K562 (cell line): Measurements from ENCODE around the gene ODAPH. TPM values are rescaled to one million over a fixed set of nuclear protein-coding genes. Genes with fewer than 3 reads are reported as not detected.
A peak's percentile ranks its signal among the peaks of the same experiment; 100 is the strongest.

Source experiments
- BMI1 ChIP-seq: fragments of 150-350 bp; IDR thresholded peaks from 2 replicates; pipeline ENCODE4 v1.6.1; 2014; ENCODE audit warnings: low read length
- GTF2A2 ChIP-seq: IDR thresholded peaks from 2 replicates; pipeline ENCODE4 v1.6.1; 2016; ENCODE audit warnings: mild to moderate bottlenecking, missing genetic modification characterization, missing compliant biosample characterization
- MAFG ChIP-seq: fragments of 450-650 bp; conservative IDR thresholded peaks from 2 replicates; pipeline ENCODE4 v1.6.1; 2016; ENCODE audit warnings: missing genetic modification characterization, missing compliant biosample characterization
- MYBL2 ChIP-seq, 2 experiments: fragments of 450-650 bp in 1 of 2; sonication (generic) in 1 of 2; formaldehyde crosslinking in 1 of 2; IDR thresholded peaks; 2 replicates each; pipeline versions ENCODE4 v1.6.1 to v1.8.1; 2017 to 2022; ENCODE audit warnings: borderline replicate concordance in 1 of 2, inconsistent platforms in 1 of 2, low read depth in 1 of 2, mild to moderate bottlenecking in 1 of 2, missing genetic modification reagents in 1 of 2, moderate library complexity in 1 of 2
- RBBP5 ChIP-seq: fragments of 200-600 bp; sonication (generic); IDR thresholded peaks from 2 replicates; pipeline ENCODE4 v1.6.1; 2012; ENCODE audit warnings: borderline replicate concordance, mild to moderate bottlenecking, low read length, control low read depth, inconsistent platforms; ENCODE audit not compliant: insufficient read depth, poor library complexity, severe bottlenecking
- SETDB1 ChIP-seq: IDR thresholded peaks from one replicate; pipeline ENCODE4 v1.6.1; 2012; ENCODE audit warnings: low read length, control low read depth, inconsistent platforms
- STAT5B ChIP-seq: fragments of 250-450 bp; sonication (Bioruptor Pico); IDR thresholded peaks from 2 replicates; pipeline ENCODE4 v1.8.0; 2021; ENCODE audit warnings: mild to moderate bottlenecking, inconsistent platforms
- TCF3 ChIP-seq: sonication (generic); formaldehyde crosslinking; IDR thresholded peaks from 2 replicates; pipeline ENCODE4 v1.4.0; 2020; ENCODE audit warnings: mild to moderate bottlenecking, missing genetic modification reagents
- ZEB2 ChIP-seq: fragments of 450-650 bp; IDR thresholded peaks from 2 replicates; pipeline ENCODE4 v1.6.1; 2016
- ZFPM2 ChIP-seq: fragments of 250-450 bp; sonication (Bioruptor Pico); IDR thresholded peaks from 2 replicates; pipeline ENCODE4 v1.5.1; 2022; ENCODE audit warnings: mild to moderate bottlenecking
- ZKSCAN8 ChIP-seq: fragments of 200-800 bp; sonication (Bioruptor generic); IDR thresholded peaks from 2 replicates; pipeline ENCODE4 v1.6.1; 2016; ENCODE audit warnings: missing genetic modification characterization, missing compliant biosample characterization
- ZNF830 ChIP-seq: fragments of 250-450 bp; sonication (Bioruptor Pico); IDR thresholded peaks from 2 replicates; pipeline ENCODE4 v1.5.0; 2021; ENCODE audit warnings: mild to moderate bottlenecking
- polyA plus RNA-seq, 8 experiments: library from polyadenylated mRNA; depleted of rRNA in 4 of 8; stranded (reverse) in 5 of 8; unstranded in 3 of 8; fragments of >200 nt; fragmentation: Nextera tagmentation in 2 of 8; fragmentation: Illumina TruSeq in 1 of 8; extraction: Ambion mirVana in 2 of 8; extraction: Trizol in 1 of 8; gene quantifications; 2 replicates each; pipeline versions ENCODE4 v1.2.1 to v1.2.3, GENCODE V29; 2011 to 2014; ENCODE audit warnings: inconsistent platforms in 1 of 8, missing spikeins in 1 of 8
- total RNA-seq, 7 experiments: library from RNA; depleted of rRNA in 6 of 7; stranded (reverse); fragments of >200 nt in 6 of 7; fragmentation: Illumina TruSeq in 2 of 7; extraction: Trizol in 2 of 7; gene quantifications; 2 replicates each; pipeline versions ENCODE4 v1.2.1 to v1.2.3, GENCODE V29; 2011 to 2021; ENCODE audit warnings: low replicate concordance in 1 of 7
- TF ChIP-seq, protein P1 (sequence below): fragments of 450-650 bp; IDR thresholded peaks from 2 replicates; pipeline ENCODE4 v1.7.1; 2018; ENCODE audit warnings: mild to moderate bottlenecking, low read depth; ENCODE audit not compliant: partially characterized antibody
- TF ChIP-seq, protein P2 (sequence below), 2 experiments: IDR thresholded peaks; 2 replicates each; pipeline ENCODE4 v1.6.1; 2011; ENCODE audit warnings: borderline replicate concordance in 1 of 2, control low read depth in 1 of 2, low read depth in 1 of 2, low read length in 1 of 2, mild to moderate bottlenecking in 1 of 2, mixed read lengths in 1 of 2, moderate library complexity in 1 of 2; ENCODE audit not compliant: insufficient read depth in 1 of 2, insufficient read length in 1 of 2, poor library complexity in 1 of 2, severe bottlenecking in 1 of 2; ENCODE audit errors: extremely low read depth in 1 of 2
- TF ChIP-seq, protein P3 (sequence below): fragments of 250-450 bp; sonication (Bioruptor Pico); IDR thresholded peaks from 2 replicates; pipeline ENCODE4 v1.4.0; 2020; ENCODE audit warnings: mild to moderate bottlenecking
- TF ChIP-seq, protein P4 (sequence below), 2 experiments: IDR thresholded peaks in 1 of 2; conservative IDR thresholded peaks in 1 of 2; 2 replicates each; pipeline ENCODE4 v1.6.1; 2016; ENCODE audit warnings: low read depth in 2 of 2, mild to moderate bottlenecking in 1 of 2, missing compliant biosample characterization in 1 of 2, missing genetic modification characterization in 1 of 2, moderate library complexity in 1 of 2

The ODAPH gene
- total and polyA plus RNA-seq, 9 of the 15 experiments (the other 6 are each of a cell fraction or from before 2014, with no cell fraction given) = not detected

DNA sequence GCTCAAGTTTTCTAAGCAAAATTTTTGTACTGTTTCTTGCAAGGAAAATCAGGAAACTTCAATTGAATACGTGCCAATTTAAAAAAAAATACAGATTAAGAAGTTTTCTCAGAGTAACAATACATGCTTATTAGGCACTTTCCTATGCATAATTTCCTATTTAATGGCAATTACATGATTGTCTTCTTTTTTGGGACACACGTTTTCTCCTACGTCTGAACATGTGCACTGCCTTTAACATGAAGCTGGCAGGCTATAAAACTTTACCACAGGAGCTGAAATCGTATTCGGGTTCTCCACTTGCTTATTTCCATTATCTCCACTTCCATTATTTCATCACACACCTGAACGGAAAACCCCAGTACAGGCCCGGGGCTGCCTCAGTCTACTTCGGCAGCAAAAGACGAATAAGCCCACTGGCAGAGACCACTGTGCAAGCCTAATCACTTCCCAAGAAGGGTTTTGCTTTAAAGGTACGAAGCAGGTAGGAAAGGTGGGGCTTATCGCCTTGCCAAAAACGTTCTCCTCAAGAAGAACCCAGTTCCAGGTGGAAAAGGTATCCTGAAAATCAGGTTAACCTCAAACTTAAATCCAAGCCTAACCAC lies 42.2 kb upstream of the ODAPH start (continued):
- TF ChIP-seq, protein P1, sequence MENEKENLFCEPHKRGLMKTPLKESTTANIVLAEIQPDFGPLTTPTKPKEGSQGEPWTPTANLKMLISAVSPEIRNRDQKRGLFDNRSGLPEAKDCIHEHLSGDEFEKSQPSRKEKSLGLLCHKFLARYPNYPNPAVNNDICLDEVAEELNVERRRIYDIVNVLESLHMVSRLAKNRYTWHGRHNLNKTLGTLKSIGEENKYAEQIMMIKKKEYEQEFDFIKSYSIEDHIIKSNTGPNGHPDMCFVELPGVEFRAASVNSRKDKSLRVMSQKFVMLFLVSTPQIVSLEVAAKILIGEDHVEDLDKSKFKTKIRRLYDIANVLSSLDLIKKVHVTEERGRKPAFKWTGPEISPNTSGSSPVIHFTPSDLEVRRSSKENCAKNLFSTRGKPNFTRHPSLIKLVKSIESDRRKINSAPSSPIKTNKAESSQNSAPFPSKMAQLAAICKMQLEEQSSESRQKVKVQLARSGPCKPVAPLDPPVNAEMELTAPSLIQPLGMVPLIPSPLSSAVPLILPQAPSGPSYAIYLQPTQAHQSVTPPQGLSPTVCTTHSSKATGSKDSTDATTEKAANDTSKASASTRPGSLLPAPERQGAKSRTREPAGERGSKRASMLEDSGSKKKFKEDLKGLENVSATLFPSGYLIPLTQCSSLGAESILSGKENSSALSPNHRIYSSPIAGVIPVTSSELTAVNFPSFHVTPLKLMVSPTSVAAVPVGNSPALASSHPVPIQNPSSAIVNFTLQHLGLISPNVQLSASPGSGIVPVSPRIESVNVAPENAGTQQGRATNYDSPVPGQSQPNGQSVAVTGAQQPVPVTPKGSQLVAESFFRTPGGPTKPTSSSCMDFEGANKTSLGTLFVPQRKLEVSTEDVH = no peak
- TF ChIP-seq BMI1 (no peak), MAFG (tag) (0 out of 2 replicates have a peak, but pooled peaks have one; percentile 23), GTF2A2 (tag) (0 out of 2 replicates have a peak, but pooled peaks have one; percentile 35), ZEB2 (0 out of 2 replicates have a peak, but pooled peaks have one; percentile 10), STAT5B (CRISPR knock-in tag) (no peak), MYBL2 (IDR thresholded peaks at IDR 0.05; ENCODE audit: low read depth) (no peak), MYBL2 (CRISPR knock-in tag; IDR thresholded peaks at IDR 0.05; ENCODE audit: borderline replicate concordance) (no peak), RBBP5 (no peak), SETDB1 (no peak), ZFPM2 (CRISPR knock-in tag) (no peak), ZNF830 (CRISPR knock-in tag) (0 out of 2 replicates have a peak, but pooled peaks have one; percentile 29), ZKSCAN8 (CRISPR knock-in tag) (no peak), TCF3 (CRISPR knock-in tag) (no peak)
- TF ChIP-seq, protein P2, sequence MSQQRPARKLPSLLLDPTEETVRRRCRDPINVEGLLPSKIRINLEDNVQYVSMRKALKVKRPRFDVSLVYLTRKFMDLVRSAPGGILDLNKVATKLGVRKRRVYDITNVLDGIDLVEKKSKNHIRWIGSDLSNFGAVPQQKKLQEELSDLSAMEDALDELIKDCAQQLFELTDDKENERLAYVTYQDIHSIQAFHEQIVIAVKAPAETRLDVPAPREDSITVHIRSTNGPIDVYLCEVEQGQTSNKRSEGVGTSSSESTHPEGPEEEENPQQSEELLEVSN (IDR thresholded peaks at IDR 0.05; ENCODE audit: borderline replicate concordance in 1 of 2, extremely low read depth in 1 of 2, insufficient read depth in 1 of 2, insufficient read length in 1 of 2, low read depth in 1 of 2, low read length in 1 of 2, poor library complexity in 1 of 2, severe bottlenecking in 1 of 2) = peak in 1 of 2 experiments; percentile 35
- TF ChIP-seq, protein P3, sequence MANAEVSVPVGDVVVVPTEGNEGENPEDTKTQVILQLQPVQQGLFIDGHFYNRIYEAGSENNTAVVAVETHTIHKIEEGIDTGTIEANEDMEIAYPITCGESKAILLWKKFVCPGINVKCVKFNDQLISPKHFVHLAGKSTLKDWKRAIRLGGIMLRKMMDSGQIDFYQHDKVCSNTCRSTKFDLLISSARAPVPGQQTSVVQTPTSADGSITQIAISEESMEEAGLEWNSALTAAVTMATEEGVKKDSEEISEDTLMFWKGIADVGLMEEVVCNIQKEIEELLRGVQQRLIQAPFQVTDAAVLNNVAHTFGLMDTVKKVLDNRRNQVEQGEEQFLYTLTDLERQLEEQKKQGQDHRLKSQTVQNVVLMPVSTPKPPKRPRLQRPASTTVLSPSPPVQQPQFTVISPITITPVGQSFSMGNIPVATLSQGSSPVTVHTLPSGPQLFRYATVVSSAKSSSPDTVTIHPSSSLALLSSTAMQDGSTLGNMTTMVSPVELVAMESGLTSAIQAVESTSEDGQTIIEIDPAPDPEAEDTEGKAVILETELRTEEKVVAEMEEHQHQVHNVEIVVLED (CRISPR knock-in tag) = no peak
- TF ChIP-seq, protein P4, sequence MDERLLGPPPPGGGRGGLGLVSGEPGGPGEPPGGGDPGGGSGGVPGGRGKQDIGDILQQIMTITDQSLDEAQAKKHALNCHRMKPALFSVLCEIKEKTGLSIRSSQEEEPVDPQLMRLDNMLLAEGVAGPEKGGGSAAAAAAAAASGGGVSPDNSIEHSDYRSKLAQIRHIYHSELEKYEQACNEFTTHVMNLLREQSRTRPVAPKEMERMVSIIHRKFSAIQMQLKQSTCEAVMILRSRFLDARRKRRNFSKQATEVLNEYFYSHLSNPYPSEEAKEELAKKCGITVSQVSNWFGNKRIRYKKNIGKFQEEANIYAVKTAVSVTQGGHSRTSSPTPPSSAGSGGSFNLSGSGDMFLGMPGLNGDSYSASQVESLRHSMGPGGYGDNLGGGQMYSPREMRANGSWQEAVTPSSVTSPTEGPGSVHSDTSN (CRISPR knock-in tag; IDR thresholded peaks at IDR 0.05; ENCODE audit: low read depth) = no peak
- TF ChIP-seq, protein P4 (tag; conservative IDR thresholded peaks at IDR 0.05; ENCODE audit: low read depth) = no peak
